Omental fat pad (tissue), 4 donors: ENCODE data around the gene LASP1. TPM values are rescaled to one million over a fixed set of nuclear protein-coding genes. Genes with fewer than 3 reads are reported as not detected.

ENCODE experiments used
- ATAC-seq: fragments of 150-250 bp; one replicate; pipeline ENCODE4 v1.9.1; 2016; ENCODE audit warnings: mild to moderate bottlenecking, moderate library complexity; ENCODE audit not compliant: low FRiP score
- DNase-seq: peaks from one replicate; pipeline ENCODE4 v3.0.0-alpha.2; 2019; ENCODE audit warnings: low spot score
- CTCF ChIP-seq, 3 donors: fragments of 450-650 bp; IDR thresholded peaks; one replicate each; pipeline ENCODE4 v1.5.1; 2016 to 2017; ENCODE audit warnings: antibody characterized with exemption in 3 of 3, mild to moderate bottlenecking in 3 of 3, moderate library complexity in 2 of 3
- total RNA-seq, 4 donors: library from RNA; depleted of rRNA; stranded (reverse); fragments of >200 nt; gene quantifications; one replicate each; pipeline ENCODE4 v1.1.0, GENCODE V29; 2016

LASP1 gene
- total RNA-seq, 4 donors from 2014 or later, result 111 to 174 (median 148) TPM

- TF ChIP-seq CTCF (IDR thresholded peaks at IDR 0.05), result no peak
- ATAC-seq, result no peak
- no peak for DNase-seq
These were observed 16.1 kb downstream of the LASP1 start for GRCh38 chr17:38885728-38886642.

GRCh38 chr17:38886643-38887010, 16.8 kb downstream of the LASP1 start:
- ATAC-seq (no peak), DNase-seq (no peak)
- TF ChIP-seq CTCF (IDR thresholded peaks at IDR 0.05), result no peak

- no peak for ATAC-seq
- TF ChIP-seq CTCF (IDR thresholded peaks at IDR 0.05), result no peak
These were observed 19.0 kb downstream of the LASP1 start for GRCh38 chr17:38888842-38889241.

GRCh38 chr17:38889745-38890409, 20.0 kb downstream of the LASP1 start:
- DNase-seq (no peak), ATAC-seq (no peak)
- no peak for TF ChIP-seq CTCF (IDR thresholded peaks at IDR 0.05)

More at GRCh38 chr17:38888842-38889241, 19.0 kb downstream of the LASP1 start:
- no peak for DNase-seq

GRCh38 chr17:38890410-38890746, 20.5 kb downstream of the LASP1 start:
- DNase-seq (no peak), ATAC-seq (no peak)
- no peak for TF ChIP-seq CTCF (IDR thresholded peaks at IDR 0.05)

GRCh38 chr17:38891441-38891840, 21.6 kb downstream of the LASP1 start:
- no peak for ATAC-seq
- no peak for DNase-seq
- TF ChIP-seq CTCF (IDR thresholded peaks at IDR 0.05), result no peak
